Neural cell (in vitro differentiated cells): ENCODE data around the gene FN1. TPM values are rescaled to one million over a fixed set of nuclear protein-coding genes. Genes with fewer than 3 reads are reported as not detected.

Experiments
- H2AFZ ChIP-seq: fragments of 200-600, 300-800 bp; sonication (generic), shearing (Covaris generic); 2 replicates; pipeline ENCODE4 v1.6.0; 2014; ENCODE audit warnings: low read depth, mild to moderate bottlenecking, antibody characterized with exemption, low read length, moderate library complexity
- H3F3A ChIP-seq: fragments of 200-600 bp; shearing (Covaris generic); 2 replicates; pipeline ENCODE4 v1.6.1; 2016; ENCODE audit warnings: mild to moderate bottlenecking, moderate library complexity, mixed read lengths, antibody characterized with exemption, low read length; ENCODE audit not compliant: insufficient read depth, poor library complexity, severe bottlenecking
- H3K27ac ChIP-seq: fragments of 200-600, 300-800 bp; sonication (generic), shearing (Covaris generic); 2 replicates; pipeline ENCODE4 v1.5.1; 2014; ENCODE audit warnings: mild to moderate bottlenecking, low read length, moderate library complexity
- H3K27me3 ChIP-seq: fragments of 300-800, 200-600 bp; sonication (generic), shearing (Covaris generic); 2 replicates; pipeline ENCODE4 v1.6.0; 2014; ENCODE audit warnings: mild to moderate bottlenecking, low read depth, low read length, moderate library complexity; ENCODE audit not compliant: insufficient read depth
- H3K36me3 ChIP-seq: fragments of 300-800, 200-600 bp; sonication (generic), shearing (Covaris generic); 2 replicates; pipeline ENCODE4 v1.5.1; 2014; ENCODE audit warnings: mild to moderate bottlenecking, antibody characterized with exemption, low read length, moderate library complexity; ENCODE audit not compliant: insufficient read depth
- H3K4me2 ChIP-seq: fragments of 300-800, 200-600 bp; sonication (generic), shearing (Covaris generic); 2 replicates; pipeline ENCODE4 v1.6.0; 2014; ENCODE audit warnings: mild to moderate bottlenecking, low read length
- H3K4me3 ChIP-seq: fragments of 300-800, 200-600 bp; sonication (generic), shearing (Covaris generic); 2 replicates; pipeline ENCODE4 v1.5.1; 2014; ENCODE audit warnings: mild to moderate bottlenecking, low read length, moderate library complexity
- H3K79me2 ChIP-seq: fragments of 200-600 bp; shearing (Covaris generic); replicated peaks from 2 replicates; pipeline ENCODE4 v1.6.0; 2014; ENCODE audit warnings: mild to moderate bottlenecking, low read length, moderate library complexity; ENCODE audit not compliant: insufficient read depth
- H3K9ac ChIP-seq: fragments of 300-800, 200-600 bp; sonication (generic), shearing (Covaris generic); 2 replicates; pipeline ENCODE4 v1.6.1; 2016; ENCODE audit warnings: mild to moderate bottlenecking, low read length, mixed read lengths
- H3K9me2 ChIP-seq: fragments of 200-600 bp; shearing (Covaris generic); 2 replicates; pipeline ENCODE4 v1.6.1; 2016; ENCODE audit warnings: mild to moderate bottlenecking, low read length, mixed read lengths; ENCODE audit not compliant: insufficient read depth
- H3K9me3 ChIP-seq: fragments of 200-600, 300-800 bp; sonication (generic), shearing (Covaris generic); 2 replicates; pipeline ENCODE4 v1.6.1; 2016; ENCODE audit warnings: mild to moderate bottlenecking, mixed run types, low read length, moderate library complexity, mixed read lengths
- H4K20me1 ChIP-seq: fragments of 200-600 bp; shearing (Covaris generic); 2 replicates; pipeline ENCODE4 v1.6.1; 2016; ENCODE audit warnings: mild to moderate bottlenecking, mixed run types; ENCODE audit not compliant: insufficient read depth
- EP300 ChIP-seq: fragments of 450-650 bp; conservative IDR thresholded peaks from 2 replicates; pipeline ENCODE4 v1.6.1; 2014; ENCODE audit warnings: antibody characterized with exemption, mild to moderate bottlenecking, moderate library complexity; ENCODE audit not compliant: poor library complexity, severe bottlenecking
- EZH2 ChIP-seq: fragments of 200-600, 300-800 bp; shearing (Covaris generic), sonication (generic); IDR thresholded peaks from 2 replicates; pipeline ENCODE4 v1.6.1; 2014; ENCODE audit warnings: antibody characterized with exemption, low read length, borderline replicate concordance, mild to moderate bottlenecking; ENCODE audit not compliant: insufficient read depth, poor library complexity, severe bottlenecking
- MXI1 ChIP-seq: fragments of 450-650 bp; conservative IDR thresholded peaks from 2 replicates; pipeline ENCODE4 v1.6.1; 2014; ENCODE audit warnings: antibody characterized with exemption, mild to moderate bottlenecking; ENCODE audit not compliant: poor library complexity, severe bottlenecking
- POLR2AphosphoS5 ChIP-seq: IDR thresholded peaks from 2 replicates; pipeline ENCODE4 v1.6.1; 2012
- RAD21 ChIP-seq: fragments of 450-650 bp; conservative IDR thresholded peaks from 2 replicates; pipeline ENCODE4 v1.6.1; 2014; ENCODE audit warnings: antibody characterized with exemption, mild to moderate bottlenecking, moderate library complexity
- SMC3 ChIP-seq: fragments of 450-650 bp; conservative IDR thresholded peaks from 2 replicates; pipeline ENCODE4 v1.6.1; 2014; ENCODE audit warnings: antibody characterized with exemption, mild to moderate bottlenecking, moderate library complexity; ENCODE audit not compliant: poor library complexity
- TAF1 ChIP-seq: IDR thresholded peaks from 2 replicates; pipeline ENCODE4 v1.6.1; 2012; ENCODE audit warnings: low read depth
- polyA plus RNA-seq: library from polyadenylated mRNA; depleted of rRNA; stranded (reverse); fragments of >200 nt; gene quantifications from 2 replicates; pipeline ENCODE4 v1.2.3, GENCODE V29; 2014
- TF ChIP-seq, protein P1 (sequence below): fragments of 450-650 bp; IDR thresholded peaks from 2 replicates; pipeline ENCODE4 v1.5.1; 2014; ENCODE audit warnings: antibody characterized with exemption, mild to moderate bottlenecking, moderate library complexity; ENCODE audit not compliant: poor library complexity, severe bottlenecking
- TF ChIP-seq, protein P2 (sequence below): IDR thresholded peaks from 2 replicates; pipeline ENCODE4 v1.6.1; 2012; ENCODE audit warnings: borderline replicate concordance

FN1 gene
- polyA plus RNA-seq, 1 donor from 2014 or later, result 0.93 TPM

- Histone ChIP-seq H3K9ac (no peak overlapping the region), H4K20me1 (no peaks in the 10 kb centered on the region)
- TF ChIP-seq EZH2 (no peak), SMC3 (no peak), TAF1 (no peak), EP300 (no peak), POLR2AphosphoS5 (no peak), MXI1 (no peak), RAD21 (no peak)
- TF ChIP-seq, protein P1, sequence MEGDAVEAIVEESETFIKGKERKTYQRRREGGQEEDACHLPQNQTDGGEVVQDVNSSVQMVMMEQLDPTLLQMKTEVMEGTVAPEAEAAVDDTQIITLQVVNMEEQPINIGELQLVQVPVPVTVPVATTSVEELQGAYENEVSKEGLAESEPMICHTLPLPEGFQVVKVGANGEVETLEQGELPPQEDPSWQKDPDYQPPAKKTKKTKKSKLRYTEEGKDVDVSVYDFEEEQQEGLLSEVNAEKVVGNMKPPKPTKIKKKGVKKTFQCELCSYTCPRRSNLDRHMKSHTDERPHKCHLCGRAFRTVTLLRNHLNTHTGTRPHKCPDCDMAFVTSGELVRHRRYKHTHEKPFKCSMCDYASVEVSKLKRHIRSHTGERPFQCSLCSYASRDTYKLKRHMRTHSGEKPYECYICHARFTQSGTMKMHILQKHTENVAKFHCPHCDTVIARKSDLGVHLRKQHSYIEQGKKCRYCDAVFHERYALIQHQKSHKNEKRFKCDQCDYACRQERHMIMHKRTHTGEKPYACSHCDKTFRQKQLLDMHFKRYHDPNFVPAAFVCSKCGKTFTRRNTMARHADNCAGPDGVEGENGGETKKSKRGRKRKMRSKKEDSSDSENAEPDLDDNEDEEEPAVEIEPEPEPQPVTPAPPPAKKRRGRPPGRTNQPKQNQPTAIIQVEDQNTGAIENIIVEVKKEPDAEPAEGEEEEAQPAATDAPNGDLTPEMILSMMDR, result no peak
- TF ChIP-seq, protein P2, sequence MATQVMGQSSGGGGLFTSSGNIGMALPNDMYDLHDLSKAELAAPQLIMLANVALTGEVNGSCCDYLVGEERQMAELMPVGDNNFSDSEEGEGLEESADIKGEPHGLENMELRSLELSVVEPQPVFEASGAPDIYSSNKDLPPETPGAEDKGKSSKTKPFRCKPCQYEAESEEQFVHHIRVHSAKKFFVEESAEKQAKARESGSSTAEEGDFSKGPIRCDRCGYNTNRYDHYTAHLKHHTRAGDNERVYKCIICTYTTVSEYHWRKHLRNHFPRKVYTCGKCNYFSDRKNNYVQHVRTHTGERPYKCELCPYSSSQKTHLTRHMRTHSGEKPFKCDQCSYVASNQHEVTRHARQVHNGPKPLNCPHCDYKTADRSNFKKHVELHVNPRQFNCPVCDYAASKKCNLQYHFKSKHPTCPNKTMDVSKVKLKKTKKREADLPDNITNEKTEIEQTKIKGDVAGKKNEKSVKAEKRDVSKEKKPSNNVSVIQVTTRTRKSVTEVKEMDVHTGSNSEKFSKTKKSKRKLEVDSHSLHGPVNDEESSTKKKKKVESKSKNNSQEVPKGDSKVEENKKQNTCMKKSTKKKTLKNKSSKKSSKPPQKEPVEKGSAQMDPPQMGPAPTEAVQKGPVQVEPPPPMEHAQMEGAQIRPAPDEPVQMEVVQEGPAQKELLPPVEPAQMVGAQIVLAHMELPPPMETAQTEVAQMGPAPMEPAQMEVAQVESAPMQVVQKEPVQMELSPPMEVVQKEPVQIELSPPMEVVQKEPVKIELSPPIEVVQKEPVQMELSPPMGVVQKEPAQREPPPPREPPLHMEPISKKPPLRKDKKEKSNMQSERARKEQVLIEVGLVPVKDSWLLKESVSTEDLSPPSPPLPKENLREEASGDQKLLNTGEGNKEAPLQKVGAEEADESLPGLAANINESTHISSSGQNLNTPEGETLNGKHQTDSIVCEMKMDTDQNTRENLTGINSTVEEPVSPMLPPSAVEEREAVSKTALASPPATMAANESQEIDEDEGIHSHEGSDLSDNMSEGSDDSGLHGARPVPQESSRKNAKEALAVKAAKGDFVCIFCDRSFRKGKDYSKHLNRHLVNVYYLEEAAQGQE, result no peak
Measured at GRCh38 chr2:215358312-215358845, 77.5 kb downstream of the FN1 start.

GRCh38 chr2:215357660-215358059, 78.2 kb downstream of the FN1 start:
- H3F3A ChIP-seq, result no peaks in the 10 kb centered on the region
- H2AFZ ChIP-seq, result no peak overlapping the region
- TF ChIP-seq MXI1 (no peak), TAF1 (no peak), EZH2 (no peak), POLR2AphosphoS5 (no peak)
- TF ChIP-seq, protein P1, result no peak
- no peaks in the 10 kb centered on the region for H3K9me3 ChIP-seq
- H3K9ac ChIP-seq, result no peak overlapping the region
- no peak overlapping the region for H3K4me2 ChIP-seq
- H3K27ac ChIP-seq, result no peak overlapping the region
- H3K4me3 ChIP-seq, result no peak overlapping the region
- H4K20me1 ChIP-seq, result no peaks in the 10 kb centered on the region
- H3K36me3 ChIP-seq, result no peaks in the 10 kb centered on the region
- H3K27me3 ChIP-seq, result no peaks in the 10 kb centered on the region
- no peaks in the 10 kb centered on the region for H3K79me2 ChIP-seq
- no peaks in the 10 kb centered on the region for H3K9me2 ChIP-seq

More at GRCh38 chr2:215358312-215358845, 77.5 kb downstream of the FN1 start:
- Histone ChIP-seq H3K9me3 (no peaks in the 10 kb centered on the region), H2AFZ (no peak overlapping the region), H3F3A (no peaks in the 10 kb centered on the region), H3K36me3 (no peaks in the 10 kb centered on the region), H3K79me2 (no peaks in the 10 kb centered on the region), H3K4me3 (no peak overlapping the region), H3K4me2 (no peak overlapping the region), H3K27me3 (no peaks in the 10 kb centered on the region), H3K9me2 (no peaks in the 10 kb centered on the region), H3K27ac (no peak overlapping the region)
